ENCODE measurements around the gene ZKSCAN3. TPM values are rescaled to one million over a fixed set of nuclear protein-coding genes. Genes with fewer than 3 reads are reported as not detected.

ZKSCAN3 gene
- total and polyA plus RNA-seq, 10 of the 15 experiments (the other 5 are each of a cell fraction or from before 2014, with no cell fraction given), result 0.86 to 4.3 (median 3.1) TPM

- no peaks in the 10 kb centered on the region for H4K20me1 ChIP-seq (ENCODE audit: control insufficient read depth, insufficient read depth)
- RAD21 ChIA-PET (ENCODE audit: unreplicated experiment), result no interaction called here
- H3K36me3 ChIP-seq (ENCODE audit: control insufficient read depth in 2 of 2, insufficient read depth in 2 of 2, low read length in 1 of 2), result peaks cover 0 to 7% of the 10 kb centered on the region in 2 experiments; a peak in 1 of 4 replicates
- H3K27me3 ChIP-seq (replicated peaks in 1 of 2; ENCODE audit: control insufficient read depth in 2 of 2, insufficient read depth in 2 of 2, low read length in 1 of 2), result no peaks in the 10 kb centered on the region
- TF ChIP-seq RCOR1 (conservative IDR thresholded peaks at IDR 0.05; ENCODE audit: low read depth, low read length) (no peak), CBX5 (IDR thresholded peaks at IDR 0.05; ENCODE audit: low read depth) (peak; percentile 96), KLF5 (IDR thresholded peaks at IDR 0.05; ENCODE audit: partially characterized antibody) (peak; percentile 62), SIN3A (IDR thresholded peaks at IDR 0.05; ENCODE audit: low read depth, low read length) (no peak)
- peaks cover 15% of the 10 kb centered on the region for H3K9me3 ChIP-seq (replicated peaks; ENCODE audit: control insufficient read depth, insufficient read depth, low read length)
- no peak overlapping the region for H3K4me3 ChIP-seq
- intact Hi-C loops (cut with micrococcal nuclease; ENCODE audit: unreplicated experiment), result no loop called here
- no TSS peak for BruUV-seq (replicated peaks)
- no peak overlapping the region for H2AFZ ChIP-seq (ENCODE audit: control insufficient read depth, low read depth, low read length)
- WGBS (ENCODE audit: insufficient coverage, insufficient replicate concordance, low lambda C conversion rate, missing lambda C conversion rate), result 66% methylated on average over 7 of the region's 7 CpGs
- H3K79me2 ChIP-seq (ENCODE audit: control insufficient read depth, insufficient read depth, low read length), result no peaks in the 10 kb centered on the region
- SMC1A ChIA-PET (ENCODE audit: uncharacterized antibody, unreplicated experiment), result interaction anchor here (0.5 kb wide), 1 partner anchor 1089 kb away, joined by 3 read pairs; no protein-coding TSS in a partner anchor
- in situ Hi-C loops (cut with MboI), result loop anchor here (25.0 kb wide), 1 partner anchor 1664 kb away; the partner anchor contains the start of gene ZNF322
- no peak overlapping the region for H3K27ac ChIP-seq (ENCODE audit: control insufficient read depth, insufficient read depth)
- H3K4me2 ChIP-seq (ENCODE audit: control insufficient read depth, insufficient read depth), result no peak overlapping the region
- H3K9ac ChIP-seq (ENCODE audit: control insufficient read depth, insufficient read depth, low read length), result no peak overlapping the region
- no peak for FAIRE-seq
- no peak for ATAC-seq
- CTCF ChIA-PET, result interaction anchor here (0.7 kb wide), 1 partner anchor 17 kb away, joined by 3 read pairs; no protein-coding TSS in a partner anchor
- H3K4me1 ChIP-seq (ENCODE audit: control insufficient read depth, insufficient read depth, low read length), result no peaks in the 10 kb centered on the region
- DNase-seq (ENCODE audit: low read depth, low spot score), result no peak
- POLR2A ChIA-PET, result no interaction called here
These were observed 23.3 kb upstream of the ZKSCAN3 start for GRCh38 chr6:28326371-28326948.

- Histone ChIP-seq H4K20me1 (ENCODE audit: control insufficient read depth, insufficient read depth) (no peaks in the 10 kb centered on the region), H3K4me1 (ENCODE audit: control insufficient read depth, insufficient read depth, low read length) (peaks cover 4% of the 10 kb centered on the region), H3K79me2 (ENCODE audit: control insufficient read depth, insufficient read depth, low read length) (no peaks in the 10 kb centered on the region), H3K4me3 (no peak overlapping the region), H3K27ac (ENCODE audit: control insufficient read depth, insufficient read depth) (no peak overlapping the region), H2AFZ (ENCODE audit: control insufficient read depth, low read depth, low read length) (no peak overlapping the region), H3K9ac (ENCODE audit: control insufficient read depth, insufficient read depth, low read length) (no peak overlapping the region), H3K4me2 (ENCODE audit: control insufficient read depth, insufficient read depth) (no peak overlapping the region), H3K9me3 (replicated peaks; ENCODE audit: control insufficient read depth, insufficient read depth, low read length) (peaks cover 15% of the 10 kb centered on the region), H3K27me3 (replicated peaks in 1 of 2; ENCODE audit: control insufficient read depth in 2 of 2, insufficient read depth in 2 of 2, low read length in 1 of 2) (no peaks in the 10 kb centered on the region), H3K36me3 (ENCODE audit: control insufficient read depth in 2 of 2, insufficient read depth in 2 of 2, low read length in 1 of 2) (peaks cover 0 to 7% of the 10 kb centered on the region in 2 experiments; a peak in 1 of 4 replicates)
- 4% methylated on average over 1 of the region's 1 CpG for WGBS (ENCODE audit: insufficient coverage, insufficient replicate concordance, low lambda C conversion rate, missing lambda C conversion rate)
- in situ Hi-C loops (cut with MboI), result loop anchor here (25.0 kb wide), 1 partner anchor 1668 kb away; the partner anchor contains the start of gene ZNF322
- FAIRE-seq, result no peak
- no peak for ATAC-seq
- no peak for DNase-seq (ENCODE audit: low read depth, low spot score)
- RAD21 ChIA-PET (ENCODE audit: unreplicated experiment), result no interaction called here
- SMC1A ChIA-PET (ENCODE audit: uncharacterized antibody, unreplicated experiment), result no interaction called here
- intact Hi-C loops (cut with micrococcal nuclease; ENCODE audit: unreplicated experiment), result no loop called here
- CTCF ChIA-PET, result no interaction called here
- BruUV-seq (replicated peaks), result no TSS peak
- POLR2A ChIA-PET, result no interaction called here
- TF ChIP-seq HDAC2 (IDR thresholded peaks at IDR 0.05), result no peak
- no peak for TF ChIP-seq GATAD2B (conservative IDR thresholded peaks at IDR 0.05; ENCODE audit: low read depth)
- TF ChIP-seq BACH1 (IDR thresholded peaks at IDR 0.05; ENCODE audit: borderline replicate concordance), result no peak
- TF ChIP-seq E2F8 (IDR thresholded peaks at IDR 0.05; ENCODE audit: low read depth, partially characterized antibody), result no peak
- no peak for TF ChIP-seq RAD51 (IDR thresholded peaks at IDR 0.05)
- no peak for TF ChIP-seq WRNIP1 (IDR thresholded peaks at IDR 0.05; ENCODE audit: borderline replicate concordance, low read depth, low read length)
- no peak for TF ChIP-seq ZNF274 (IDR thresholded peaks at IDR 0.05; ENCODE audit: insufficient read depth, insufficient read length)
- TF ChIP-seq IRF3 (IDR thresholded peaks at IDR 0.05), result no peak
These were observed 19.7 kb upstream of the ZKSCAN3 start for GRCh38 chr6:28330041-28330440.

All from GM12878 (cell line).